ENCODE results near the gene APH1B. TPM values are rescaled to one million over a fixed set of nuclear protein-coding genes. Genes with fewer than 3 reads are reported as not detected.

APH1B gene
- total and polyA plus RNA-seq, 2 donors (not counting 3 experiments of a cell fraction or from before 2014, with no cell fraction given), result 14.6 to 24.6 TPM

DNA sequence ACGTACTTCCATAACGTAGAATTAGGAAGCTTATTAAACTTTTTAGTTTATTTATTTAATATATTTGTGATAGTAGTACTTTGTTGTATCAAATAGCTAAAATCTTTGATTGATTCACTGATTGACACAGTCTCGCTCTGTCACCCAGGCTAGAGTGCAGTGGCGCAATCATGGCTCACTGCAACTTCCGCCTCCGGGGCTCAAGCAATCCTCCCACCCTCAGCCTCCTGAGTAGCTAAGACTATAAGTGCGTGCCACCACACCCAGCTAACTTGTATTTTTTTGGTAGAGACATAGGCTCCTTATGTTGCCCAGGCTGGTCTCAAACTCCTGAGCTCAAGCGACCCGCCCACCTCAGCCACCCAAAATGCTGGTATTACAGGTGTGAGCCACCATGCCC, 5.7 kb downstream of the APH1B start:
- CTCF ChIA-PET, result interaction anchor here (1.2 to 1.3 kb wide), 2 partner anchors 117 to 121 kb away, joined by 3 read pairs; no protein-coding TSS in a partner anchor
- POLR2A ChIA-PET, result interaction anchor here (0.7 kb wide), 1 partner anchor 127 kb away, joined by 3 read pairs; no protein-coding TSS in a partner anchor
- peaks cover 20% of the 10 kb centered on the region for H3K4me1 ChIP-seq (ENCODE audit: control insufficient read depth, extremely low read depth, insufficient read depth, low read length)
- TF ChIP-seq, protein P1, sequence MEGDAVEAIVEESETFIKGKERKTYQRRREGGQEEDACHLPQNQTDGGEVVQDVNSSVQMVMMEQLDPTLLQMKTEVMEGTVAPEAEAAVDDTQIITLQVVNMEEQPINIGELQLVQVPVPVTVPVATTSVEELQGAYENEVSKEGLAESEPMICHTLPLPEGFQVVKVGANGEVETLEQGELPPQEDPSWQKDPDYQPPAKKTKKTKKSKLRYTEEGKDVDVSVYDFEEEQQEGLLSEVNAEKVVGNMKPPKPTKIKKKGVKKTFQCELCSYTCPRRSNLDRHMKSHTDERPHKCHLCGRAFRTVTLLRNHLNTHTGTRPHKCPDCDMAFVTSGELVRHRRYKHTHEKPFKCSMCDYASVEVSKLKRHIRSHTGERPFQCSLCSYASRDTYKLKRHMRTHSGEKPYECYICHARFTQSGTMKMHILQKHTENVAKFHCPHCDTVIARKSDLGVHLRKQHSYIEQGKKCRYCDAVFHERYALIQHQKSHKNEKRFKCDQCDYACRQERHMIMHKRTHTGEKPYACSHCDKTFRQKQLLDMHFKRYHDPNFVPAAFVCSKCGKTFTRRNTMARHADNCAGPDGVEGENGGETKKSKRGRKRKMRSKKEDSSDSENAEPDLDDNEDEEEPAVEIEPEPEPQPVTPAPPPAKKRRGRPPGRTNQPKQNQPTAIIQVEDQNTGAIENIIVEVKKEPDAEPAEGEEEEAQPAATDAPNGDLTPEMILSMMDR (IDR thresholded peaks at IDR 0.05; ENCODE audit: extremely low read depth in 1 of 2, insufficient read depth in 1 of 2, low read depth in 1 of 2, low read length in 2 of 2), result no peak
- no peak for TF ChIP-seq POLR2AphosphoS5 (IDR thresholded peaks at IDR 0.05; ENCODE audit: insufficient read depth, low read depth, low read length)
- TF ChIP-seq FOS (IDR thresholded peaks at IDR 0.05; ENCODE audit: borderline replicate concordance, insufficient read depth, low read length), result no peak
- TF ChIP-seq, protein P2, sequence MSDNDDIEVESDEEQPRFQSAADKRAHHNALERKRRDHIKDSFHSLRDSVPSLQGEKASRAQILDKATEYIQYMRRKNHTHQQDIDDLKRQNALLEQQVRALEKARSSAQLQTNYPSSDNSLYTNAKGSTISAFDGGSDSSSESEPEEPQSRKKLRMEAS (IDR thresholded peaks at IDR 0.05; ENCODE audit: insufficient read depth, insufficient read length), result no peak
- TF ChIP-seq GATA2 (IDR thresholded peaks at IDR 0.05; ENCODE audit: insufficient read depth, insufficient read length, low read depth, low read length), result no peak
- TF ChIP-seq MYC (IDR thresholded peaks at IDR 0.05; ENCODE audit: low read depth, low read length), result no peak
- no peak for TF ChIP-seq JUN (IDR thresholded peaks at IDR 0.05; ENCODE audit: borderline replicate concordance, insufficient read depth, insufficient read length, low read depth)
- no peak for TF ChIP-seq EZH2 (IDR thresholded peaks at IDR 0.05; ENCODE audit: borderline replicate concordance, low read depth, low read length, severe bottlenecking)
- no peak for TF ChIP-seq POLR2A (IDR thresholded peaks at IDR 0.05; ENCODE audit: low read depth, low read length)
- no TSS peak for BruUV-seq (replicated peaks)
- H3K4me3 ChIP-seq (replicated peaks in 1 of 3; ENCODE audit: insufficient read depth in 1 of 3, low read depth in 1 of 3, low read length in 3 of 3), result no peak overlapping the region
- H3K4me2 ChIP-seq (ENCODE audit: insufficient read depth, low read length), result no peak overlapping the region
- no peaks in the 10 kb centered on the region for H3K79me2 ChIP-seq (ENCODE audit: control insufficient read depth, insufficient read depth, low read length)
- no peaks in the 10 kb centered on the region for H3K9me1 ChIP-seq (replicated peaks; ENCODE audit: control insufficient read depth, extremely low read depth, insufficient read depth, low read length)
- H3K27ac ChIP-seq (ENCODE audit: insufficient read depth, low read depth, low read length), result no peak overlapping the region
- H2AFZ ChIP-seq (ENCODE audit: low read depth, low read length), result no peak overlapping the region
- no peak for FAIRE-seq
- DNase-seq (ENCODE audit: low read depth, low spot score), result no peak
- dilution Hi-C loops (cut with MboI; ENCODE audit: extremely low pct_ligation_motif_present, low sequenced_read_pairs) (no loop called here), intact Hi-C loops (cut with micrococcal nuclease) (no loop called here)
- H3K9me3 ChIP-seq (replicated peaks; ENCODE audit: control insufficient read depth, insufficient read depth, low read length), result no peaks in the 10 kb centered on the region
- no peaks in the 10 kb centered on the region for H3K36me3 ChIP-seq (ENCODE audit: control insufficient read depth in 2 of 2, extremely low read depth in 1 of 2, insufficient read depth in 2 of 2, low read length in 2 of 2)
- no peaks in the 10 kb centered on the region for H3K27me3 ChIP-seq (ENCODE audit: control insufficient read depth in 2 of 2, insufficient read depth in 2 of 2, low read length in 2 of 2)
- no peaks in the 10 kb centered on the region for H4K20me1 ChIP-seq (replicated peaks; ENCODE audit: control insufficient read depth, extremely low read depth, insufficient read depth, low read length)
- no peak overlapping the region for H3K9ac ChIP-seq (replicated peaks; ENCODE audit: extremely low read depth, insufficient read depth, low read length)
